ENCODE measurements around the gene ENGASE.

DNA sequence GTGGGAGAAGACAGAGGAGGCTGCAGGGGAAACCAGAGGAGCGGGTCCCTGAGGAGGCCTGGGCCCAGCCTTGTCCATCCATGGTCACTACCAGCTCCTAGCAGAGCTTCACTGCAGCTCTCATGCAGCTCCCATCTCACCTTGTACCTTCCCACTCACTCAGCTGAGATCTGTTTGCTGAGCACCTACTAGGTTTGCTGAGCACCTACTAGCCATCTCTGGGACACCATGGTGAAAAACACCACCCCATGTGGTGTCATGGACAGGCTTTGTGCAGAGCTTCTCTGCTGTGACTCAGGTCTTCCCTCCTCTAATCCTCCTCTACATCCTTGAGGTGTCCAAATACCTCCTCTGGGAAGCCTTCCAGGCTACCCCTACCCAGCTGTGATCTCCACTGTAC is 58.6 kb downstream of the ENGASE start:
- TF ChIP-seq POLR2A (IDR thresholded peaks at IDR 0.05) (no peak), EP300 (IDR thresholded peaks at IDR 0.05) (no peak)
- TF ChIP-seq, protein P1, sequence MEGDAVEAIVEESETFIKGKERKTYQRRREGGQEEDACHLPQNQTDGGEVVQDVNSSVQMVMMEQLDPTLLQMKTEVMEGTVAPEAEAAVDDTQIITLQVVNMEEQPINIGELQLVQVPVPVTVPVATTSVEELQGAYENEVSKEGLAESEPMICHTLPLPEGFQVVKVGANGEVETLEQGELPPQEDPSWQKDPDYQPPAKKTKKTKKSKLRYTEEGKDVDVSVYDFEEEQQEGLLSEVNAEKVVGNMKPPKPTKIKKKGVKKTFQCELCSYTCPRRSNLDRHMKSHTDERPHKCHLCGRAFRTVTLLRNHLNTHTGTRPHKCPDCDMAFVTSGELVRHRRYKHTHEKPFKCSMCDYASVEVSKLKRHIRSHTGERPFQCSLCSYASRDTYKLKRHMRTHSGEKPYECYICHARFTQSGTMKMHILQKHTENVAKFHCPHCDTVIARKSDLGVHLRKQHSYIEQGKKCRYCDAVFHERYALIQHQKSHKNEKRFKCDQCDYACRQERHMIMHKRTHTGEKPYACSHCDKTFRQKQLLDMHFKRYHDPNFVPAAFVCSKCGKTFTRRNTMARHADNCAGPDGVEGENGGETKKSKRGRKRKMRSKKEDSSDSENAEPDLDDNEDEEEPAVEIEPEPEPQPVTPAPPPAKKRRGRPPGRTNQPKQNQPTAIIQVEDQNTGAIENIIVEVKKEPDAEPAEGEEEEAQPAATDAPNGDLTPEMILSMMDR (IDR thresholded peaks at IDR 0.05): no peak

All from tibial nerve (tissue), 4 donors.